ACHN (cell line): Measurements from ENCODE around the gene LMBR1.
"Not testable (repeated sequence)": the region's sequence is repeated elsewhere in the genome, so short reads cannot be mapped to it uniquely, and the experiment has no call there.

Experiments used
- DNase-seq: peaks from one replicate; pipeline ENCODE4 v3.0.0-alpha.2; 2015
- in situ Hi-C: cut with HindIII; loops from 2 replicates; pipeline ENCODE4 v1.10.0; 2017; ENCODE audit warnings: low sequenced_read_pairs, low pct_ligation_motif_present, low pct_unique_long_range_greater_than_20kb

Gene LMBR1

DNA sequence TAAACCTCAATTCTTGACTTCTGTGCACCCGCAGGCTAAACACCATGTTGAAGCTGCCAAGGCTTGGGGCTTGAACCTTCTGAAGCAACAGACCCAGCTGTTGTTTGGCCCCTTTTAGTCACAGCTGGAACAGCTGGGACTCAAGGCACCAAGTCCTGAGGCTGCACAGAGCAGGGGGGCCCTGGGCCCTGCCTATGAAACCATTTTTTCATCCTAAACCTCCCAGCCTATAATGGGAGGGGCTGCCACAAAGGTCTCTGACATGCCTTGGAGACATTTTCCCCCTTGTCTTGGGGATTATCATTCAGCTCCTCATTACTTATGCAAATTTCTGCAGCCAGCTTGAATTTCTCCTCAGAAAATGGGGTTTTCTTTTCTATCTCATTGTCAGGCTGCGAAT lies 31.8 kb downstream of the LMBR1 start:
- in situ Hi-C loops, result no loop called here
- no peak for DNase-seq

DNA sequence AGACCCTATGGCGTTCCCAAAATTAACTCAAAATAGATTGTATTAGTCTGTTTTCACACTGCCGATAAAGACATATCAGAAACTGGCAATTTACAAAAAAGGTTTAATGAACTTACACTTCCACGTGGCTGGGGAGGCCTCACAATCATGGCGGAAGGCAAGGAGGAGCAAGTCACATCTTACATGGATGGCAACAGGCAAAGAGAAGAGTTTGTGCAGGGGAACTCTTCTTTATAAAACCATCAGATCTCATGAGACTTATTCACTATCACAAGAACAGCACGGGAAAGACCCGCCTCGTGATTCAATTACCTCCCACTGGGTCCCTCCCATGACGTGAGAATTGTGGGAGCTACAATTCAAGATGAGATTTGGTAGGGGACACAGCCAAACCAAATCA lies 32.9 kb downstream of the LMBR1 start:
- in situ Hi-C loops, DNase-seq: not testable (repeated sequence)

GRCh38 chr7:156858523-156858922 lies 34.5 kb downstream of the LMBR1 start:
- no peak for DNase-seq

GRCh38 chr7:156857757-156858156 lies 35.2 kb downstream of the LMBR1 start:
- DNase-seq, result no peak
- in situ Hi-C loops, result no loop called here

More at GRCh38 chr7:156858523-156858922, 34.5 kb downstream of the LMBR1 start:
- in situ Hi-C loops, result no loop called here

- no peak for DNase-seq
- in situ Hi-C loops, result no loop called here
These were observed 38.3 kb downstream of the LMBR1 start for GRCh38 chr7:156854654-156855053.

GRCh38 chr7:156848979-156849378 lies 44.0 kb downstream of the LMBR1 start:
- no peak for DNase-seq
- in situ Hi-C loops, result no loop called here

GRCh38 chr7:156845379-156846101 lies 47.4 kb downstream of the LMBR1 start:
- in situ Hi-C loops, result no loop called here
- DNase-seq, result no peak

DNA sequence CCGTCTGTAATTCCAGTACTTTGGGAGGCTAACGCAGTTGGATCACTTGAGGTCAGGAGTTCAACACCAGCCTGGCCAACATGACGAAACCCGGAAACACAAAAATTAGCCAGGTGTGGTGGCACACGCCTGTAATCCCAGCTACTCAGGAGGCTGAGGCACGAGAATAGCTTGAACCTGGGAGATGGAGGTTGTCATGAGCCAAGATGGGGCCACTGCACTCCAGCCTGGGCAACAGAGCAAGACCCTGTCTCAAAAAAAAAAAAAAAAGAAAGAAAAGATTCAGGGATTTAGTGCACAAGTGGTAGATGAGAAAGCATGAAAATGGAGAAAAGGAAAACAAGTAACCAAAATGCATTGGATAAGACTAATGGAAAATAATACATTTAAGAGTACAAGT lies 49.4 kb downstream of the LMBR1 start:
- in situ Hi-C loops, DNase-seq: not testable (repeated sequence)

GRCh38 chr7:156843157-156843556 lies 49.8 kb downstream of the LMBR1 start:
- DNase-seq, result no peak
- in situ Hi-C loops, result no loop called here

GRCh38 chr7:156842740-156843140 lies 50.2 kb downstream of the LMBR1 start:
- DNase-seq, result no peak

DNA sequence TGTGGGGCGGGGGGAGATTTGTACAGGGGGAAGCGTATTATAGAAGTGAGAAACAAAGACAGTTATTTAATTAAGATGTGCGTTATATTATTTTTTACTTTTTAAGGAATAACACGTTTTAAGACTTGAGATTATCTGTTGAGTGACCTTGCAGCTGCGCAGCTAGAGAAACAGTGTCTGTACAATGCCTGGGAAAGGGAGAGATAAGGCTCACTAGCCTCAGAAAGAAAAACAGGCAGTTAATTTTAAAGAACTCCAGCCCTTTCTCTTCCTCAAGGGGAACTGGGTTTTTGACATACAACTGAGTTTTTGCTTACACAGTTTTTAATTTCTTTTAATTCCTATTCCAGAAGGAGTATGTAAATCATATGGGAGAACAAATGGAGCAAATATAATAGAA lies 50.7 kb downstream of the LMBR1 start:
- in situ Hi-C loops, result no loop called here
- DNase-seq, result no peak

More at GRCh38 chr7:156842740-156843140, 50.2 kb downstream of the LMBR1 start:
- in situ Hi-C loops, result no loop called here

DNA sequence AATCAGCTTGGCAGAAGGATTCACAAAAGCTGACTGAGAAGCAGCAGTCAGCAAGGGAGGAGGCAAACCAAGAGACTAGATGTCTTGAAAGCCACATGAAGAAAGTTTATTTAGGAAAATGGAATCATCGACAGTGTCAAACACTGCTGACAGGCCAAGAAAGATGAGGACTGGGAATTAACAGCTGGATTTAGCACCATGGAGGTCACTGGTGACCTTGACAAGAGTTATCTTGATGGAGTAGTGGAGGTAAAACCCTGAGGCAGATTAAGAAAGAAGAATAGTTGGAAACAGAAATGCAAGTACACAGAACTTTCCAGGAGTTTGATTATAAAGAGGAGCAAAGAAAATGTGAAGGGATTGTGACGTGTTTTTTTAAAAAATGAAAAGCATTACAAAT lies 51.5 kb downstream of the LMBR1 start:
- in situ Hi-C loops, result no loop called here
- DNase-seq, result no peak

DNA sequence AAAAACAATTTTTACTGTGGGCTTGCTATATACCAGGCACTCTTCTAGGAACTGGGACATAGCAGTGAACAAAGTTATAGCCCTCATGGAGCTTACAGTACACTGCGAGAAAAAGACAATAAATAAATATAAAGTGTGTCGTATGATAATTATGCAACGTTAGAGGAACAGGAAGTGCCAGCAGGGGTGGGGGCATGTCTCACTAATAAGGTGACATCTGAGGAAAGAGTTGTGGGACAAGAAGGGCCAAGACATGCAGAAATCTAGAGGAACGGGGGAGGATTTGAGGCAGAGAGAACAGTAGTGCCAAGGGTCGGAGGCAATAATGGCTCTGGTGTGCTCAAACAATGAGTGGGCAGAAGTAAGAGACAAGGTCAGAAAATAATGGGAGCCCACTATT lies 52.8 kb downstream of the LMBR1 start:
- in situ Hi-C loops, result no loop called here
- DNase-seq, result no peak

DNA sequence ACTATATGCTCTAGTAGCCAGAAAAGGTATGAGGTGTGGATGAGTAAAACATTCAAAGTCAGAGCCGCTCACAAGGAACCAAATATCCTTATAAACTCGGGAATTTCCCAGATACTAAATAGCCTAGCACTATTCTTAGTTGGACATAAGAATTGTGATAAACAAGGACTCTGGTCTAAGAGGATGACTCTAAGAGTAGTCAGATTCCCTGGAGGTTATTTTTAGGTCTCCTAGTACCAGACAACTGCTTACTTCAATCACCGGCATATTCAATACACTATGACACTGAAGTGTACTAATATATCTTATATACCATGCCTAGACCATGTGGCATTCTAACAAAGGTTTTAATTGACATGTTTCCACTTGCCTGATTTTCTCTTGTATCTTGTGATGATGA lies 56.5 kb downstream of the LMBR1 start:
- DNase-seq, result no peak
- in situ Hi-C loops, result no loop called here

DNA sequence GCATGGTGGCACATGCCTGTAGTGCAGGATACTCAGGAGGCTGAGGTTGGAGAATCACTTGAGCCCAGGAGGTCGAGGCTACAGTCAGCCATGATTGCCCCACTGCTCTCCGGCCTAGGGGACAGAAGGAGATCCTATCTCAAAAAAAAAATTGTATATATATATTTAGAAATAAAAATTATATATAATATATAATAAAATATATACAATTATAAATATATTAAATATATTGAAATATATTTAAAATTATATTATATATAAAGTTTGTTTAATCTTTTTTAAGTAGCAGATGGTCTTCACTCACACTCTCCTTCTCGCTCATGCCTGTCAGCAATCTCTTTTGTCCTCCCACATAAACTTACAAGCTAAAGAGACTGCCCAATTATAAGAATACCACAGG lies 58.5 kb downstream of the LMBR1 start:
- in situ Hi-C loops, result no loop called here

DNA sequence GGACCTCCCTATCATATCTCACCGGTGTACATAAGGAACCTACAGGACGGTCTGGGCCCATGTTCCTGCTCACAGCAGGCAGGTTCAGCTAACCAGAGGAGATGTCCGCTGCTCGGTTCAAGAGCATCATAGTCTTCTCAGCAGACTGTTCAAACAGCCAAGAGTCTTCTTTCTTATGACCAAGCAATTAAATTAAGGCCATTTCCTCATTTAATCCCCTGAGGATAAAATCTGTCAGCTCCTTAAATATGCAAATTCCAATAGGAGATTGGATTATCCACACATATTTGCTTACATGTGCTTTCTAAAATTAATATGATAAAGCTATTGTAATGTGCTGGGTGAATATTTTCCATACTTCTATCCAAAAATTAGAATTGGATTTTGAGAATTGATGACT lies 59.7 kb downstream of the LMBR1 start:
- DNase-seq, result no peak
- in situ Hi-C loops, result no loop called here

More for the DNA sequence above, 58.5 kb downstream of the LMBR1 start:
- no peak for DNase-seq

GRCh38 chr7:156832195-156832877 lies 60.6 kb downstream of the LMBR1 start:
- DNase-seq, result no peak
- in situ Hi-C loops, result no loop called here

- no peak for DNase-seq
- in situ Hi-C loops, result no loop called here
These were observed 63.2 kb downstream of the LMBR1 start for GRCh38 chr7:156829669-156830336.

GRCh38 chr7:156827587-156828203 lies 65.3 kb downstream of the LMBR1 start:
- peak; percentile 55 for DNase-seq
- in situ Hi-C loops, result no loop called here
